Sigmoid colon (tissue), 7 donors: ENCODE results near the gene SH2D5. TPM values are rescaled to one million over a fixed set of nuclear protein-coding genes. Genes with fewer than 3 reads are reported as not detected.

Experiments used
- DNase-seq: peaks from one replicate; pipeline ENCODE4 v3.0.0-alpha.2; 2019
- H3K27ac ChIP-seq, 4 donors: fragments of 200-600 bp; sonication (generic); one replicate each; pipeline ENCODE4 v1.5.1; 2016 to 2019; ENCODE audit warnings: mild to moderate bottlenecking in 1 of 4
- H3K27me3 ChIP-seq, 3 donors: fragments of 200-600 bp; sonication (generic); one replicate each; pipeline ENCODE4 v1.5.1; 2019; ENCODE audit warnings: mild to moderate bottlenecking in 1 of 3
- H3K36me3 ChIP-seq, 4 donors: fragments of 200-600 bp; sonication (generic); one replicate each; pipeline ENCODE4 v1.5.1; 2016 to 2019
- H3K4me1 ChIP-seq, 4 donors: fragments of 200-600 bp; sonication (generic); one replicate each; pipeline ENCODE4 v1.5.1; 2017 to 2019
- H3K4me3 ChIP-seq, 4 donors: fragments of 200-600 bp; sonication (generic); one replicate each; pipeline ENCODE4 v1.5.1; 2017 to 2019; ENCODE audit warnings: mild to moderate bottlenecking in 2 of 4, moderate library complexity in 1 of 4
- H3K9me3 ChIP-seq, 4 donors: fragments of 200-600 bp in 3 of 4; sonication (generic) in 3 of 4; one replicate each; pipeline versions ENCODE4 v1.5.1 to v1.6.1; 2013 to 2019
- EP300 ChIP-seq, 4 donors: sonication (generic); formaldehyde crosslinking; IDR thresholded peaks; one replicate each; pipeline ENCODE4 v1.6.1; 2017; ENCODE audit warnings: antibody characterized with exemption in 4 of 4
- POLR2A ChIP-seq, 2 donors: fragments of 450-650 bp; IDR thresholded peaks; one replicate each; pipeline ENCODE4 v1.6.1; 2016; ENCODE audit warnings: antibody characterized with exemption in 2 of 2, mild to moderate bottlenecking in 2 of 2, moderate library complexity in 2 of 2
- POLR2AphosphoS5 ChIP-seq, 4 donors: sonication (generic); formaldehyde crosslinking; IDR thresholded peaks; one replicate each; pipeline ENCODE4 v1.6.1; 2017; ENCODE audit warnings: antibody characterized with exemption in 4 of 4
- WGBS, 2 donors: extraction: QIAGEN DNeasy Blood & Tissue Kit; methylation state at CpG; one replicate each; pipeline ENCODE4 v1.1.7; 2013; 5-methylcytosine and 5-hydroxymethylcytosine counted together
- intact Hi-C: fragments of 100-400 bp; cut with DNase I; formaldehyde crosslinking; loops from one replicate; pipeline ENCODE4 v1.15.1; 2023
- polyA plus RNA-seq, 3 donors: library from polyadenylated mRNA; stranded (reverse); fragments of 200-250 nt; gene quantifications; one replicate each; pipeline ENCODE4 v1.2.3, GENCODE V29; 2013
- total RNA-seq, 4 donors: library from RNA; depleted of rRNA; stranded (reverse); fragments of >200 nt; gene quantifications; one replicate each; pipeline ENCODE4 v1.1.0, GENCODE V29; 2016
- TF ChIP-seq, protein P1 (sequence below), 4 experiments: fragments of 450-650 bp in 3 of 4; fragments of 200-600 bp in 1 of 4; IDR thresholded peaks; one replicate each; pipeline ENCODE4 v1.5.1; 2016 to 2019; ENCODE audit warnings: antibody characterized with exemption in 4 of 4, mild to moderate bottlenecking in 3 of 4, moderate library complexity in 2 of 4
- donor health status: healthy with polysubstance abuse.
- donor health status: Bipolar disorder and iron deficiency.
- donor health status: healthy.

The SH2D5 gene
- total and polyA plus RNA-seq, 7 donors: under 0.01 to 0.55 (median 0.14) TPM; not detected in 2

DNA sequence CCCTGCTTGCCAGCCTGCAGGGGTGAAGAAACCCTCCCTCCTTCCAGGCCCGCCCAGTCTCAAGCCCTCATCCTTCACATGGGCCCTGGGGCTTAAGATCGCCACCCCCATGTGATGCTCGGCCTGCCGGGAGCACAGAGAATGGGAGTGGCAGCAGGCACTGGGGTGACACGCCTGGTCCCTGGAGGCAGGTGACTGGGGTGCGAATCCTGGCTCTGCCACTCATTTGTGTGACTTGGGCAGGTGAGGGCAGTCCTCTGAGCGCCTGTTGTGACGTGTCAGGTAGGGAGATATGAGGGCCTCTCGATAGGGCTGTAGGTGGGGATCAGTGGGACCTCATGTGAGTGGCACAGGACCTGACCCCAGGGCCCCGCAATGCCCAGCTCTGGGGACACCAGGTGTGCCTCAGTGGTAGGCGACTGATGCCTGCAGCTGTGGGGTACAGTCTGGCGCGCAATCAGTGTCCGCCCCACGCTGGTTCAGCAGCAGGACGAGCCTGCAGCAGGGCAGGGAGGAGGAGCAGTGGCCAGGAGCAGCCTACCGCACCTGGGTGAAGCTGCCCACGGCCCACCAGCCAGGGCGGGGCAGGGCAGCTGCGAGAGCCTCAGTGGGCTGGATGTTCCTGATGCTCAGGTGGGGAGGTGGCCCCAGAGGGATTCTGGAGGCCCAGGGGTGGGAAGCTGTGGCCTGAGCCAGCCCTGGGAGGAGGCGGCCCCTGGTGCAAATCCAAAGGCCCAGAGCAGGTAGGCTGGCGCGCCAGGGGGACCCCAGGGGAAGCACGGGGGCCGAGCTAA, 6.2 kb downstream of the SH2D5 start:
- Histone ChIP-seq H3K4me3 (no peak overlapping the region), H3K27ac (no peak overlapping the region), H3K9me3 (no peaks in the 10 kb centered on the region), H3K36me3 (no peaks in the 10 kb centered on the region), H3K27me3 (peaks cover 3 to 16% (median 4%) of the 10 kb centered on the region in 3 donors), H3K4me1 (peaks cover 0 to 2% (median 1%) of the 10 kb centered on the region in 4 donors)
- intact Hi-C loops: no loop called here
- TF ChIP-seq, protein P1, sequence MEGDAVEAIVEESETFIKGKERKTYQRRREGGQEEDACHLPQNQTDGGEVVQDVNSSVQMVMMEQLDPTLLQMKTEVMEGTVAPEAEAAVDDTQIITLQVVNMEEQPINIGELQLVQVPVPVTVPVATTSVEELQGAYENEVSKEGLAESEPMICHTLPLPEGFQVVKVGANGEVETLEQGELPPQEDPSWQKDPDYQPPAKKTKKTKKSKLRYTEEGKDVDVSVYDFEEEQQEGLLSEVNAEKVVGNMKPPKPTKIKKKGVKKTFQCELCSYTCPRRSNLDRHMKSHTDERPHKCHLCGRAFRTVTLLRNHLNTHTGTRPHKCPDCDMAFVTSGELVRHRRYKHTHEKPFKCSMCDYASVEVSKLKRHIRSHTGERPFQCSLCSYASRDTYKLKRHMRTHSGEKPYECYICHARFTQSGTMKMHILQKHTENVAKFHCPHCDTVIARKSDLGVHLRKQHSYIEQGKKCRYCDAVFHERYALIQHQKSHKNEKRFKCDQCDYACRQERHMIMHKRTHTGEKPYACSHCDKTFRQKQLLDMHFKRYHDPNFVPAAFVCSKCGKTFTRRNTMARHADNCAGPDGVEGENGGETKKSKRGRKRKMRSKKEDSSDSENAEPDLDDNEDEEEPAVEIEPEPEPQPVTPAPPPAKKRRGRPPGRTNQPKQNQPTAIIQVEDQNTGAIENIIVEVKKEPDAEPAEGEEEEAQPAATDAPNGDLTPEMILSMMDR (IDR thresholded peaks at IDR 0.05): no peak
- TF ChIP-seq EP300 (IDR thresholded peaks at IDR 0.05) (no peak), POLR2AphosphoS5 (IDR thresholded peaks at IDR 0.05) (no peak), POLR2A (IDR thresholded peaks at IDR 0.05) (no peak)
- 70 to 87% methylated on average over 25 of the region's 25 CpGs for WGBS, 2 donors
- DNase-seq: peak; percentile 62

DNA sequence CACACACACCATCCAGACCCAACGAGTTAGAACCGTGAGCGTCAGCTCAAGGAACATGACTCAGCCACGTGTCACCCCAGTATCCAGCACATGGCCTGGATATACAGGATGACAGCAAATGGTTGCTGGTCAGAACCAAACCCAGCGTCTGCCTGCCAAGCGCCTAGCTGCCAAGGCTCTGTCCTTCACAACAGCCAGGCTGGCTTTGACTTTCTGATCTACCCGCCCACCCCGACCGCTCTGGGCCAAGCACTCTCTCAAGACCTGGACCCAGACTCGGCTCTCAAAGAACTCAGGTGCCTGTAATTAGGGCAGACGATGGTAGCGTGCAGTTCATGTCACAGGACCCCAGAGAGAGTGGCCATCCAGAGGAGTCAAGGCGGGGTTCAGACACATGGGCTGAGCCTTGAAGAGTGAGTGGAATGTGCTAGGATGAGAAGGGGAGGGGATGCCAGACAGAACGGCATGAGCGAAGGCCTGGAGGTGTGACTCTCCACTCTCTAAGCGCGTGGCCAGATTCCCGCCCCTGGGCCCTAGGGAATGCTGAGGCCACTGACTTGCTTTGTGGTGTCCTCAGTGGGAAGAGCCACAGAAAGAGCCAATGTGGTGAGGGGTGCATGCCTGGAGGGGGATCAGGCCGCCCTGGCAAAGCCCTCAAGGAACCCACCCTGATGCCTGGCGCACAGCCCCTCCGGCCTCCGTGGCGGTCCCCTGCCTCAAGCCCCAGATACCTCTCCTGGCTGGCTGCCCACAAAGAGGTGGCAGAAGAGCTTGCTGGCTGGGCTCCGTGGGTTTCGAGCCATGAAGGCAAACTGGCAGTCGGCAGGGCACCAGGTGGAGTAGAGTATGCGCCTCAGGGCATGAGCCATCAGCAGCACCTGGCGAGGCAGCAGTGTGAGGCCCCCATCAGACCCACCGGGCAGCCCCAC, 7.0 kb downstream of the SH2D5 start:
- WGBS, 2 donors: 71 to 84% methylated on average over 29 of the region's 29 CpGs
- peaks cover 0 to 7% (median 0%) of the 10 kb centered on the region in 3 donors for H3K27me3 ChIP-seq
- no peaks in the 10 kb centered on the region for H3K4me1 ChIP-seq

DNA sequence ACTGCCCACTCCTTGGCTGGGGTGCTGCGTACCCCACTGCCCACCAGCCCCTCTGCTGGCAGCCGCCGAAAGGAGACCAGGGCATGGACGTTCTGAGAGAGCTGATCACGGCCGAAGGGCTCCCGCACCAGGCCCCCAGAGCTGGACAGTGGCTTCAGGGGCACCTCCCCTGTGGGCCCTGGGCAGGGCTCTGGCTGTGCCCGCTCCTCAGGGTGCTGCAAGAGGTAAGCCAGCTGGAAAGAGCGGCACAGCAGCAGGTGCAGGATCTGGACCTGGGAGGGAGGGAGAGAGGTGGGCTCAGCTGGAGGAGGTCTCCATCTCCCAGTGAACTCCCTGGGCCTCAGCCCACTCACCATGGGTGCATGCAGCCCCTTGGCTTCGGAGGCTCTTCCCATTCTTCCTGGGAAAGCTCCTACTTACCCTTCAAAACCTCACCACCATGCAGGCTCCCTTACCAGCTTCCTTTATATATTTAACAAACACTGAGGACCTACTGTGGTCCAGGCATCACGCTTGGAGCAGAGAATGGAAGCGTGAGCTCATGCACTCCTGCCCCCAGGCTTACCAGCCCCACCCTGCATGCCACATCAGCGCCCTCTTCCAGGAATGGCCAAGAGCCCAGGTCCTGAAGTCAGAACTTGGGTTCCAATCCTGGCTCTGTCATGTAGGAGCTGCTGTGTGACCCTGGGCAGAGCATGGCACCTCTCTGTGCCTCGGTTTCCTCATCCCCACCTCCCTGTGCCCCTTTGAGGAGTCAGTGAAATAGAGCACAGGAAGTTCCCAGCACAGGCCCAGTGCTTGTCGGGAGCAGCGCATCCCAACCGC, 7.9 kb downstream of the SH2D5 start:
- Histone ChIP-seq H3K36me3 (no peaks in the 10 kb centered on the region), H3K4me1 (no peaks in the 10 kb centered on the region), H3K9me3 (no peaks in the 10 kb centered on the region), H3K27ac (no peak overlapping the region), H3K4me3 (no peak overlapping the region), H3K27me3 (no peaks in the 10 kb centered on the region)
- TF ChIP-seq POLR2AphosphoS5 (IDR thresholded peaks at IDR 0.05): no peak
- no peak for TF ChIP-seq EP300 (IDR thresholded peaks at IDR 0.05)
- no peak for TF ChIP-seq POLR2A (IDR thresholded peaks at IDR 0.05)
- TF ChIP-seq, protein P1 (IDR thresholded peaks at IDR 0.05): no peak
- DNase-seq: peak; percentile 38
- WGBS, 2 donors: 90 to 93% methylated on average over 17 of the region's 17 CpGs
- intact Hi-C loops: no loop called here

More for the DNA sequence above, 7.0 kb downstream of the SH2D5 start:
- H3K36me3 ChIP-seq: no peaks in the 10 kb centered on the region
- TF ChIP-seq EP300 (IDR thresholded peaks at IDR 0.05) (no peak), POLR2AphosphoS5 (IDR thresholded peaks at IDR 0.05) (no peak), POLR2A (IDR thresholded peaks at IDR 0.05) (no peak)
- TF ChIP-seq, protein P1 (IDR thresholded peaks at IDR 0.05): no peak
- H3K4me3 ChIP-seq: no peak overlapping the region
- intact Hi-C loops: no loop called here
- H3K9me3 ChIP-seq: no peaks in the 10 kb centered on the region
- H3K27ac ChIP-seq: no peak overlapping the region
- DNase-seq: peak; percentile 57

DNA sequence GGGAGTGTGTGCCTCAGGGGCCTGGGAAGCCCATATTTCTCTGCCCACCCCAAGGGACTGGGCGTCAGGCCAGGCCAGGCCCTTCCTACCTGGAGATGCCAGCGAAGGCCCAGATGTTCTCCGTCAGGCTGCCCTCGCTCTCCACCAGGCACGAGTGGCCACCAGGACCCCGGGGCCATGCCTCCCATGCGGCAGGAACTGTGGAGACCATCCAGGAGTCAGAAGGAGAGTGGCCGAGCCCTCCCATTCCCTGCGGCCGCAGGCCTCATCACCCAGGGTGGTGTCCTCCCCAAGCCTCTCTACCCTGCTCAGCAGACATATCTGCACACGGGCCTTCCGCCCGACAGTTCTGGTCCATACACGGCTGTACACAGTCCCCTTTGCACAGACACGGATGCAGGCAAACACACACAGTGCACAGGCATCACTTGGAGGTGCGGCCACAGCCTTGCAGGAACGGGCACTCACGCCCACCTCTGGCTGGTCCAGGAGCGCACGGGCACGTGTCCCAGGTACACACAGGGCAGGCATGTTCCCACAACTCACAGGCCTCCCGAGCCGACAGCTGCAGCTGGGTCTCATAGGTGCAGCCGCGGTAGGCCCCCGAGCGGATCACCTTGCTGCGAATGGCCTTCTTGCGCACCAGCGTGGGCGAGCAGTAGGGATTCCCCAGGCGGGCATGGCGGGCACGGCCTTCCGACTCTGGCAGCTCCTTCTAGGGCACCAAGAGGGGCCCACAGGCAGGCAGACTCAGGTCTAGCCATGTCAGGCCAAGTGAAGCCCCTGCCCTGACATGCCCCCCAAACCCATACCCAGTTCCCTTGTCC, 8.8 kb downstream of the SH2D5 start:
- intact Hi-C loops: no loop called here
- no peaks in the 10 kb centered on the region for H3K36me3 ChIP-seq
- no peaks in the 10 kb centered on the region for H3K27me3 ChIP-seq
- WGBS, 2 donors: 87 to 93% methylated on average over 35 of the region's 35 CpGs
- H3K27ac ChIP-seq: no peak overlapping the region
- TF ChIP-seq POLR2AphosphoS5 (IDR thresholded peaks at IDR 0.05): no peak
- H3K4me3 ChIP-seq: no peak overlapping the region
- H3K9me3 ChIP-seq: no peaks in the 10 kb centered on the region
- H3K4me1 ChIP-seq: no peaks in the 10 kb centered on the region
- peak; percentile 54 for DNase-seq
